ENCODE measurements around the gene JAML. TPM values are rescaled to one million over a fixed set of nuclear protein-coding genes. Genes with fewer than 3 reads are reported as not detected.

The JAML gene
- total and polyA plus RNA-seq, 9 of the 15 experiments (the other 6 are each of a cell fraction or from before 2014, with no cell fraction given), result 0.05 to 0.32 (median 0.22) TPM; not detected in 4

- Histone ChIP-seq H3K36me3 (ENCODE audit: control insufficient read depth, insufficient read depth, low read length) (no peaks in the 10 kb centered on the region), H3K27me3 (ENCODE audit: control insufficient read depth in 2 of 2, insufficient read depth in 2 of 2, low read length in 2 of 2) (peaks cover 10 to 34% of the 10 kb centered on the region in 2 experiments), H3K27ac (ENCODE audit: extremely low read depth, low read depth, low read length) (no peak overlapping the region), H3K9ac (ENCODE audit: insufficient read depth in 1 of 2, low read depth in 2 of 2, low read length in 2 of 2) (no peak overlapping the region), H3K4me2 (ENCODE audit: insufficient read depth, low read length) (no peak overlapping the region), H3K4me1 (replicated peaks in 1 of 2; ENCODE audit: control insufficient read depth in 2 of 2, insufficient read depth in 2 of 2, low read length in 2 of 2) (peaks cover 0 to 5% of the 10 kb centered on the region in 2 experiments; a peak in 2 of 5 replicates), H3K79me2 (ENCODE audit: control insufficient read depth, insufficient read depth, low read length) (no peaks in the 10 kb centered on the region), H4K20me1 (replicated peaks; ENCODE audit: control insufficient read depth, insufficient read depth, low read length) (no peaks in the 10 kb centered on the region), H3K9me1 (ENCODE audit: control insufficient read depth, insufficient read depth, low read length) (no peaks in the 10 kb centered on the region), H3K9me3 (replicated peaks; ENCODE audit: control insufficient read depth, insufficient read depth, low read depth, low read length) (no peaks in the 10 kb centered on the region), H3K4me3 (no peak overlapping the region), H2AFZ (ENCODE audit: low read depth, low read length) (no peak overlapping the region)
- ChIA-PET CTCF (ENCODE audit: low intra/inter-chr PET ratio) (no interaction called here), POLR2A (no interaction called here)
- ATAC-seq, result no peak
- 12% methylated on average over 11 of the region's 11 CpGs for WGBS (ENCODE audit: insufficient coverage, low coverage, missing lambda C conversion rate)
- no TSS peak for BruUV-seq (replicated peaks)
- no peak for DNase-seq (ENCODE audit: extremely low read depth in 1 of 4, low spot score in 3 of 4)
- in situ Hi-C loops (cut with MboI) (no loop called here), intact Hi-C loops (cut with micrococcal nuclease) (no loop called here)
- TF ChIP-seq HCFC1 (IDR thresholded peaks at IDR 0.05; ENCODE audit: low read depth, low read length), result no peak
- TF ChIP-seq AFF4 (CRISPR knock-in tag; IDR thresholded peaks at IDR 0.05), result no peak
- no peak for TF ChIP-seq ZBED1 (IDR thresholded peaks at IDR 0.05)
- no peak for TF ChIP-seq ZNF695 (CRISPR knock-in tag; IDR thresholded peaks at IDR 0.05)
- no peak for TF ChIP-seq STAG1 (CRISPR knock-in tag; IDR thresholded peaks at IDR 0.05; ENCODE audit: borderline replicate concordance)
- TF ChIP-seq SAP30 (IDR thresholded peaks at IDR 0.05; ENCODE audit: borderline replicate concordance, insufficient read depth, low read depth, low read length, poor library complexity, severe bottlenecking), result no peak
- TF ChIP-seq SMARCE1 (IDR thresholded peaks at IDR 0.05), result no peak
- TF ChIP-seq SPI1 (IDR thresholded peaks at IDR 0.05; ENCODE audit: borderline replicate concordance, low read depth, low read length), result no peak
- TF ChIP-seq MYBL2 (IDR thresholded peaks at IDR 0.05; ENCODE audit: low read depth), result no peak
- no peak for TF ChIP-seq MYBL2 (CRISPR knock-in tag; IDR thresholded peaks at IDR 0.05; ENCODE audit: borderline replicate concordance)
- no peak for TF ChIP-seq TAF15 (IDR thresholded peaks at IDR 0.05; ENCODE audit: low read depth, low read length)
- no peak for FAIRE-seq
Measured at GRCh38 chr11:118216621-118217481, 8.0 kb downstream of the JAML start.
